ENCODE results near the gene NOP56.

NOP56 gene, protein sequence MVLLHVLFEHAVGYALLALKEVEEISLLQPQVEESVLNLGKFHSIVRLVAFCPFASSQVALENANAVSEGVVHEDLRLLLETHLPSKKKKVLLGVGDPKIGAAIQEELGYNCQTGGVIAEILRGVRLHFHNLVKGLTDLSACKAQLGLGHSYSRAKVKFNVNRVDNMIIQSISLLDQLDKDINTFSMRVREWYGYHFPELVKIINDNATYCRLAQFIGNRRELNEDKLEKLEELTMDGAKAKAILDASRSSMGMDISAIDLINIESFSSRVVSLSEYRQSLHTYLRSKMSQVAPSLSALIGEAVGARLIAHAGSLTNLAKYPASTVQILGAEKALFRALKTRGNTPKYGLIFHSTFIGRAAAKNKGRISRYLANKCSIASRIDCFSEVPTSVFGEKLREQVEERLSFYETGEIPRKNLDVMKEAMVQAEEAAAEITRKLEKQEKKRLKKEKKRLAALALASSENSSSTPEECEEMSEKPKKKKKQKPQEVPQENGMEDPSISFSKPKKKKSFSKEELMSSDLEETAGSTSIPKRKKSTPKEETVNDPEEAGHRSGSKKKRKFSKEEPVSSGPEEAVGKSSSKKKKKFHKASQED

DNA sequence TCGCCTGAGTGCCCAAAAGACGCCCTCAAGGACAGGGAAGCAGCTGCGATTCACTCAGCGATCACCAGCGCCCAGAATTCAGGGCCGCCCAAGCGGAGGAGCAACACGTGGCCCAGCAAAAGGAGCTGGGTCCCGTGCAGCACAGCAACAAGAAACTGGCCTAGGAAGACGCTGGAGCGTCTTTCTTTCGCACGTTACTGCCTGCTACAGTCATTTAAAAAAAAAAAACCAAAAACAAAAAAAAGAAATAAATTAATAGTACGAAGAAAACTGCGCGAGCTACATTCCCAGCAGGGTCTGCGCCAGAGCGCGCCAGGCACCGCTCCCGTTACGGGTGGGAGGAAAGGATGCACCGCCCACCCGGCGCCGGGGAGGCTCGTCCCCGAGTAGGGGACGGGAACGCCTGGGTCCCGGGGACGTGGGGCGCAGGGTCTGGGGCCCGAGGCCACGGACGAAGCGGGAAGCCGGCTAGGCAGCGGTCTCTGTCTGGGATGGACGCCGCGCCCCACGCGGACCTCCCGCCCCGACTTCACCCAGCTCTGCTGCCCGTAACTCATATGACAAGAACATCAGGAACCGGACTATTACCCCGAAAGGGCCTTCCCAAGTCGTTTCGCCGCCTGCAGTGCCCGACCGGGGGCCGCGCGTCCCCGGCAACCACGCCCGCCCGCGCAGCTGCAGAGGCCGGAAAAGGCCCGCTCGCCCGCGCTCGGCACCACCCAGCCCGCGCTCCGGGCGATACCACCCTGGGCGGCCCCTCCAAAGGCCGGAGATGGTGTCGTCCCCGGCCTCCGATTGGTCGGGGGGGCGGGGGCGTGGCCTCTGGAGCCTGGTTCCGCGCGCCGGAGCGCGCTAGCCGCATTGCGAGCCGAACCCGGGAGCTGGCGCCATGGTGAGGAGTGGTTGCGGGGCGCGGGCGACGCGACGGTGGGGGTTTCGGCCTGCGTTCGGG lies at the start of gene NOP56:
NOP56 (plus strand) TSS at position 861 of the 952 bp plus-strand sequence; CDS start at position 890, 29 bp downstream.
- DNase-seq = peak; percentile 66

DNA sequence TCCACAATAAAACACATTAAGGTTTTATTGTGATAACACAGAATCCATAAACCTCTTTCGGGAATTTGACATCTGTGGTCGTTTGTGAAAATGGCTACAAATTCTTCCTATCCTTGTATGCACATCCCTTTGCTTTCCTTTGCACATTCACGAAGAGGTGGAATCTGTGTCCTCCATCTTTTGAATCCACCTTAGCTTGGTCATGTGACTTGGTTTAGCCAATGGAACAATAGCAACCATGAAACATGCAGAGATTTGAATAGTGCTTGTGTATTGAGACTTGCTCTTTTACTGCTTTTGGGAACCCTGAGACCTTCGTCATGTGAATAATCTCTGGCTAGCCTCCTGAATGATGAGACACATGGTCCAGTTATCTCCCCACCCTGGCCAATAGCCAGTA lies 49.7 kb upstream of the NOP56 start:
- DNase-seq = no peak

DNA sequence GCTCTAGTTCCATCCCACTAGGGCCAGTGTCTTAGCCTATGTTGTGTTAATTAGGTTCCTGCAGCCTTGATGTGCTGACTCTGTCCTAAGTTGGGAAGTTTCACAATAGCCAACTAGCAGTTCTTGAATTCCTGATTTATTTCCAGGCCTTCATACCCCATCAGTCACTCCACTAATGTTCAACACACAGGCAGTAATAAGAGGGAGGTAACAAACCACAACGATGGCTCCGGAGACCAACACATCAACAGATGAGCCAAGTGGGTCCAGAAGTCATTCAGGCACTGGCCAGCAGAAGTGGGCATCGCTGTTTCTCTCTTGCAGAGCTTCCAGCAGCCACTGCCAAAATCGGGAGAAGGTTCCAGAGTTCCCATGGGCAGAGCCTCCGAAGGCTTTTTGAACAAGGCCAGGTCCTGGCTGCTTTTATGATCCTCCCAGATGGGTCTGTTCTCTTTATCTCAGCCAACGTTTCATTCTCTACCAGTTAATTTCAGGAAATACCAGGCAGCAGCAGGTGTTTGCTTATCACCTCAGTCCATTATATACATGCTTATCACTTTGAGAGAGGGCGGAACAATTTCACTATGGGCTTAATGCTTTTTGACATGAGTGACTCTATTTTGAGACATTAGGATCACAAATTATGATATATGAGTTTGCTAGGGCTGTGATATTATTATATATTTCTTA lies 48.5 kb upstream of the NOP56 start:
- DNase-seq = no peak

DNA sequence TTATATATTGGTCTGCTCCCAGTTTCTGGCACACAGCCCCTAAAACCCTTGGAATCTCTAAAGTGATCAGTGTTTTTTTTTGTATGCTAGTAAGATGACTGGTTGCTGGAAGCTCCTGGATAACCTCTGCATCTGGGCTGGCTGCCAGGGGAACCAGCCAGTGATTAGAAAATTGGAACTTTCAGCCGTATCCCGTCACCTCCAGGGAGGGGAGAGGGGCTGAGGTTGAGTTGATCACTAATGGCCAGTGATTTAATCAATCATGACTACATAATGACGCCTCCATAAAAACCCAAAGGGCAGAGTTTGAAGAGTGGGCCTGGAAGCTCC lies 48.0 kb upstream of the NOP56 start:
- no peak for DNase-seq

DNA sequence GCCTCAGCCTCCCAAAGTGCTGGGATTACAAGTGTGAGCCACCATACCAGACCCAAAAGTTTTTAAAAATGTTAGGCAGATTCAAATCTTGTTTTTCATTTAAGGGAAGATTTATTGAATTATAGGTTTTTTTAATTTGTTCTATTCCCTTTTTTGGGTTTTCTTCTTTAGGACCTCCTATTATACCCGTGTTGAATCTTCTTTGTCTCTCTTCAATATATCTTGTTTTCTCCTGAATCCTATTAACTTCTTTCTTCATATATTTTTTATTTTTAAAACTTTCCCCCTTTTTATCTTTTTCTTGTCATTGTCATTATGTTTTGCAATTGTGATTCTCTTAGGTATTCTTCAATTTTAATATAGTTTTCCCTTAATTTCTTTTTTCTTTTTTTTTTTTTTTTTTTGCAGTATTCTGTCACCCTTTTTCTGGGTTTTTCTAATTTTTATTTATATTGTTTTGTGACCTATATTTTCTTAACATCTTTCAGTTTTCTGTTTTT lies 45.9 kb upstream of the NOP56 start:
- no peak for DNase-seq

DNA sequence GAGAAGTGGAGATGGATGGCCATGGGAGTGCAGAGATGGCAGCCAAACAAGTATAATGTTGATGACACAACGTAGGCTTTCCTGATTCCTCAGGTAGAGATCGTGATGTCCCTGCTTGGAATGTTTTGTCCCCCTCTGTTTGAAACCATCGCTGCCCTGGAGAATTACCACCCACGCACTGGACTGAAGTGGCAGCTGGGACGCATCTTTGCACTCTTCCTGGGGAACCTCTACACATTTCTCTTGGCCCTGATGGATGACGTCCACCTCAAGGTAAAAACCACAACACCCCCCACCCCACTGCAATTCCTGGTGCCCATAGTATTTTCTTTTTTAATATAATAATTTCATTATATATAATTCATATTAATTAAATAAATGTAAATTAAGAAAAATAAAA lies 42.1 kb upstream of the NOP56 start:
- DNase-seq = no peak

DNA sequence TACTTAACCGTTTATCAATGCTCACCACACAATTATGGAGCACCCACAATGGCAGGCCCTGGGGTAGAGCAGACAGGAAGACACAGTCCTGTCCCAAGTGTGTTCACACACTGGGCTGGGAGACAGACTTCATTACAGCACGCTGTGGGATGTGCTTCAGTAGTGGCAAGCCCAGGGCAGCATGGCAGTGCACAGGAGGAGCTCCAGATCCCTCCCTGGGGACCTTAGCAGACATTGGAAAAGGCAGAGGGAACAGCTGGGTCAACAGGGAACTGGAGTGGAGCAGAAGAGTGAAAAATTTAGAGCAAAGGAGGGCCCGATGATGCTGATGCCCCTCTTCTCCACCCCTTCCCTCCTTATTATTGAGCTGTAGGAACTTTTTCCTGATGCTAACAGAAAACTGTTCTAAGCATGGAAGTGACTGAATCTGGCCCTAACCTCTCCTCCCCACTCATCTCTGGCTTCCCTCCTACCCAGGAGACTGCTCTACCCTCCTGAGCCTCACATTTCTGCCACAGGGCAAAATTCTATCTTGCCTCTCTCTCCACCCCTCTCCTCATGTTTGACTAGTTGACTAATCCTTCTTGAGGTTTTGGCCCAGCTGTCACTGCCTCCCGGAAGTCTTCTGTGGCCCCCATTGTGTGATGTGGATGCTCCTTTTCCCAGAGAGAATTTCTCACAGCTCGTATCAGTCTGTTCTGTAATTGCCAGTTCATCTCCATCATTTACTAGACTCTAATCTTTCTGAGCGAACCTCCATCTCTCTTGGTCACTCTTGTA lies 41.3 kb upstream of the NOP56 start:
- DNase-seq = peak; percentile 19

DNA sequence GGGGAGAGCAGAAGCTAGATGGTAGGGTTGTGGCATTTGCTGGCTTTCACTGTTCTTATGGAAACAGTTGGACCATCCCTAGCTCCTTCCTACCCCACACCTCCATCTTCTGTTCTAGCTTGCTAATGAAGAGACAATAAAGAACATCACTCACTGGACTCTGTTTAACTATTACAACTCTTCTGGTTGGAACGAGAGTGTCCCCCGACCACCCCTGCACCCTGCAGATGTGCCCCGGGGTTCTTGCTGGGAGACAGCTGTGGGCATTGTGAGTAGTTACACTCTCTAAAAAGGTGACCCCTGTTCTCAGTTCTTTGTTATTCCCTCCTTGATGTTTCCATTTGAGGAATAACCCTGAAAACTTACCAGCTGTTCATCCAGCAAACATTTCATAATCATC lies 40.4 kb upstream of the NOP56 start:
- DNase-seq = no peak

DNA sequence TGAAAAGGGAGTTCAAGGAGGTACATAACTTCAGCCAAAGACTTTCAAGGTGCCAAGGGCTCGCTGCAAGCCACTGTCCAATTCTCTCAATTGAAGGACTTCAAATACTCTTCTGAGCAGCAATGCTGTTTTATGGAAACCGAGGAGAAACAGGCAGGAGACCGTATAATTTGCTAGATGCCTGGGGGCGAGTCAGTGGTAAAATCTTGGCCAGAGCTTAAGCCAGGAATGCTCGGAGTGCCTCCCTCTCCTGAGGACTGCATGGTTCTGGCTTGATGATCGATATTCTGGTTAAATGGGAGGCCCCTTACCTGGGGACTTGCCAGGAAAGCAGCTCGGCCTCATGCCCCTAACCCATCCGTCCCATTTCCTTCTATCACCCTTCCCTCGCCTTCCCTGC lies 35.8 kb upstream of the NOP56 start:
- no peak for DNase-seq

DNA sequence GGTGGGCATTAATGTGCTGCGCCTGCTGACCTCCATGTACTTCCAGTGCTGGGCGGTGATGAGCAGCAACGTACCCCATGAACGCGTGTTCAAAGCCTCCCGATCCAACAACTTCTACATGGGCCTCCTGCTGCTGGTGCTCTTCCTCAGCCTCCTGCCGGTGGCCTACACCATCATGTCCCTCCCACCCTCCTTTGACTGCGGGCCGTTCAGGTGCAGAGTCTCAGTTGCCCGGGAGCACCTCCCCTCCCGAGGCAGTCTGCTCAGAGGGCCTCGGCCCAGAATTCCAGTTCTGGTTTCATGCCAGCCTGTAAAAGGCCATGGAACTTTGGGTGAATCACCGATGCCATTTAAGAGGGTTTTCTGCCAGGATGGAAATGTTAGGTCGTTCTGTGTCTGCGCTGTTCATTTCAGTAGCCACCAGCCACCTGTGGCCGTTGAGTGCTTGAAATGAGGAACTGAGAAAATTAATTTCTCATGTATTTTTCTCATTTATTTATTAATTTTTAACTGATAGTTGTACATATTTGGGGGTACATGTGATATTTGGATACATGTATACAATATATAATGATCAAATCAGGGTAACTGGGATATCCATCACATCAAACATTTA lies 35.2 kb upstream of the NOP56 start:
- DNase-seq = no peak

DNA sequence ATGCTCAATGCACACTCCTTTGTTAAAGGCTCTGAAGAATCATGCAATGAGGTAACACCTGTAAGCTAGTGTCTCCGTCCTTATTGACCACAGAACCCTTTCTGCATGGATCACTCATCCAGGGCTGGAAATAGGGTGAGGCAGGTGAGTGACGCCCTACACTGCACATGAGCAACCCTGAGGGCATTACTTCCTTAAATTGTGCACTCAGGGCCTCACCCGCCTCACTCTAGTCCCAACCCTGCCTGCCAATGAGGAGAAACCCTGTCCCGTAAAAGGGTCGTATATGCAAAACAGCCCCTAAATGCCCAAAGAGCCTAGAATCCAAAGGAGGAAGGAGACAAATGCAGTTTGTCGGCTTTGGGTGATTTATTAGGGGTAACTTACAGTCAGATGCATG lies 33.6 kb upstream of the NOP56 start:
- no peak for DNase-seq

DNA sequence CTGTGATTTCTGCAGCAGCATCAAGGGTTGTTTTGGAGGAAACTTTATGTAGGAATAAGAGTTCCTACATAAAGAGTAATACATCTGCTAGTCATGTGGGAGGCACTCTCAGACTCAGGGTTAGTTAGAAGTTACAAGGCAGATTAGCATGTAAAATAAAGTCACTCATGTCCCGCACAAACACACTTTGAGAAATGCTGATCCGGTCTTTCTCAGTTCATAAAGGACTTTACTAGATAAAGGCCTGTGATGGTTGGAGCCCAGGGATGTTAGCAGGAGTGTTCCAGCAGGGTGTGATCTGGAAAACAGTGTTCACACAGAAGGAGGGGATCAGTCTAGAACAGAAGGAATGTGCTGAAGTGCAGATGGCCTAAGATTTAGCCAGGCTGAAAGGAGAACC lies 33.1 kb upstream of the NOP56 start:
- no peak for DNase-seq

DNA sequence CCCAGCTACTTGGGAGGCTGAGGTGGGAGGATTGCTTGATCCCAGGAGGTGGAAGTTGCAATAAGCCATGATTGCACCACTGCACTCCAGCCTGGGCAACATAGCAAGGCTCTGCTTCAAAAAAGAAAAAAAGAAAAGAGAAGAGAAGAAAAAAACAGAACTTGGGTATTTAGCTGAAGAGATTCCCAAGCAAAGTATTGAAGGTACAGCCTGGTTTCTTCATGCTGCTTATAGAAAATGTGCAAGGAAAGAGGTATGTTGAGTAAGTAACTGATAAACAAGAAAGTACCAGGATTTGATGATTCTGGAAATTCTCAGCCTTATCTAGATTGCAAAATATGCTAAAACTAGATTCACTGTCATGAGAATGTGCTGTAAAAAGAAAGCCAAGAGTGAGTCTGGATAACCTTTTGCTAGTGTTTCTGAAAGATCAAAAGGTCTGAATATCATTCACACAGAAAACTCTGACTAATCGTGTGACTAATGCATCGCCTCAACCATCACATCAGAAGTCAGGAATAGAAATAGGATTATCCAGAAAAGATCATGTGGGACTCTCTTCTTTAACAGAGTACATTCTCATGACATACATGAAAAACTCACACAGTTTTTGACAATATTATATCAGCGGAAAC lies 32.4 kb upstream of the NOP56 start:
- no peak for DNase-seq

DNA sequence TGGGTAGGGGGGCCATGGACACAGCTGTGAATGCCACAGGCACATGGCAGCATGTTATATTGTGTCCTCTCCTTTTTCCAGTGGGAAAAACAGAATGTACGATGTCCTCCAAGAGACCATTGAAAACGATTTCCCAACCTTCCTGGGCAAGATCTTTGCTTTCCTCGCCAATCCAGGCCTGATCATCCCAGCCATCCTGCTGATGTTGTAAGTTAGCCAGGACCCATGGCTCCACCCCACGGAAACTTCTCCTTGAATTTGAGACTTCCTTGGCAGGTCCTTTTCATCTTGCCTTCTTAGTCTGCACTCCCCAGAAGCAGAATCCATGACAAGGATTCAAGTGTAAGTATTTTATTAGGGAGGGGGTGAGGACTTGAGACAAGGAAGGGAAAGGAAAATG lies 28.2 kb upstream of the NOP56 start:
- no peak for DNase-seq

DNA sequence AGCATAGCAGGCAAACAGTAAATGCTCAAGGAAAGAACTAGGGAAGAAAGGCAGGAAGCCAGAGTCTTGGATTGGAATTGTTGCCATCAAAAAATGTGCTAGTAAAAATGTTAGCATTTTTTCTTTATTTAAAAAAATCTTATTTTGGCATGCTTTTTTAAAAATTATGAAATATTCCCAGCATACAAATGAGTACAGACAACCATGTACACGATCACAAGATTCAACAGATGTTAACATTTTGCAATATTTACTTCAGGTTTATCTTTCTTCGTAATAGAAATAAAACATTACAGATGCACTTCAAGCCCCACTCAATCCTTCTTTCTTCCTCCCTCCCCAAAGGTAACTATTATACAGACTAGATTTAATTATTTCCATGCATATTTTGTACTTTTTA lies 27.4 kb upstream of the NOP56 start:
- no peak for DNase-seq

DNA sequence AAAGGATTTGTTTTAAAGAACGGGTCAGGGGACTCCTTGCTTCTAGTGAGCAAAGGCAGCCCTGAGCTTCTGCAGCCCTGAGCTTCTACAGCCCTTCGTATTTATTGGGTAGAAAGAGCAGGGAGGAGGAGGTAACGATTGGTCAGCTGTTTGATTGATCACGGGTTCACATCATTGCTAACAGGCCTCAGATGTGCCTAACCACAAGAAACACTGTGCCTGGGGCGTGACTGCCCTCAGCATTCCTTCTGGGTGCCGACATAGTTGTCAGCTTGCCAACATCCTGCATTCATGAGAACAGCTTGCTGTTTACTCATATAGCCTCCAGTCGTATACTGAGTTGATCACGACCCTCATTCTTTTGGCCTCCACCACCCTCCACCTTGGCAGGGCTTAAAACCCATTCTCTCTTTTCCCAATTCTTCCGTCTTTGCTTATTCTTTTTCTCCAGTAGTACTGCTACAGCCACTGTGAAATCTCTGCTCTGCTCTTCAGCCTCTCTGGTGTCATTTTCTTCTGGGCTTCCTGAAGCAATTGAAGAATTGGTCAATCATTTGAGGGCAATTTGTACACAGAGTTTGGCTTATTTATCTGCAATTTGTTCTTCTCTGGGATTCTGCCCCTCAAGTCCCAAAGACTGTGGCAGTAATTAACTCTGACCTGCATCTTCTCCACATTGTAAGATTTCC lies 25.4 kb upstream of the NOP56 start:
- no peak for DNase-seq

DNA sequence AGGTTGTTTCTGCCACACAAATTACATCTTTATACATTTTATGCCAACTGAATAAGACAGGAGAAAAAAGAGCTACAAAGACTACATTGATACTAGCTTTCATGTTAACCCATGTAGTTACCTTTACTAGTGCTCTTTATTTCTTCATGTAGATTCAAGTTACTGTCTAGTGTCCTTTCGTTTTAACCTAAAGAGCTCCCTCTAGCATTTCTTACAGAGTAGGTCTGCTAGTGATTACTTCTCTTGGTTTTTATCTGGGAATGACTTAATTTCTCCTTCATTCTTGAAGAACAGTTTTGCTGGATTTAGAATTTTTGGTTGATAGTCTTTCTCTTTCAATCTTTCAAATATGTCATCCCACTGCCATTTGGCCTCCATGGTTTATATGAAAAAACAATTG lies 21.2 kb upstream of the NOP56 start:
- DNase-seq = no peak

DNA sequence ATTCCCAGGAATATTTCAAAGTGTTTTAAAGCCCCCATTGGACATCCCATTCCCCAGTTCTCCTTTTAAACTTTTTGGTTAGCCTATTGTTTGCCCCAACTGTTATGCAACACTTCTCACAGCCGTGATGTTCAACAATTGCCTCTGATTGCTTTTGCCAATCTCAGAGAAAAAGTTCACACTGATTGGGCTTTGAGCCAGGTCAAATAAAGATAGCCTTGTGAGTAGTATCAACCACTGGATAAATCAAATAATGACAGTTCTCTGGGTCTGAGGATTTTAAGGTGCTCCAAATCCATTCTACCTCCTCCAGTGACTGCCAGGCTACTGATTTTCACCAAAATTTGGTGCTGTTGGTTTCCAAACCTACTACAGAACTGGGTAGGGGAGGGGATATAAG lies 19.1 kb upstream of the NOP56 start:
- DNase-seq = no peak

DNA sequence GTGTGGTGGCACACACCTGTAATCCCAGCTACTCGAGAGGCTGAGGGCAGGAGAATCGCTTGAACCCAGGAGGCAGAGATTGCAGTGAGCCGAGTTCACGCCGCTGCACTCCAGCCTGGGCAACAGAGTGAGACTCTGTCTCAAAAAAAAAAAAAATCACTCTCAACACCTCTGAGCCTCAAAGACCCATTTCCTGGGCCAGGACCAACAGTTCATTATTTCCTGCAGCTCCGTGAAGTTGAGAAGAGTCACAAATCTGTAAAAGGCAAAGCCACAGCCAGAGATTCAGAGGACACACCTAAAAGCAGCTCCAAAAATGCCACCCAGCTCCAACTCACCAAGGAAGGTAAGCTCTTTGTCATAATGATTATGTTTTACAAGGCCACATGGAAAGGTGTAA lies 15.2 kb upstream of the NOP56 start:
- no peak for DNase-seq

DNA sequence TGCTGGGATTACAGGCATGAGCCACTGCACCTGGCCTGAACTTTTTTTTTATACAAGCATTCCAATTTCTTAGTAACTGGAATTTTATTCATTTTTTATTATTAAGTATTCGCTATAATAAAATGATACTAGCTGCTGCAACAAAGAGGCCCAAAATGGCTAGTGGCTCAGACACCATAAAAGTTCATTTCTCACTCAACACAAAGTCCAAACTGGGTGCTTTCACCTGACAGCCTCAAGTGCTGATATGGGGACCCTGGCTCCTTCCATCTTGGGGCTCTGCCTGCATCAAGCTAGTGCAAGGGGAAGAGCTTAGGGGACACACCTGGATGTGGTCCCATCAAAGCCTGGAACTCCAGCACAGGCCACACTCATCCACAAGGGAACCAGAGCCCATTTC lies 12.2 kb upstream of the NOP56 start:
- no peak for DNase-seq

DNA sequence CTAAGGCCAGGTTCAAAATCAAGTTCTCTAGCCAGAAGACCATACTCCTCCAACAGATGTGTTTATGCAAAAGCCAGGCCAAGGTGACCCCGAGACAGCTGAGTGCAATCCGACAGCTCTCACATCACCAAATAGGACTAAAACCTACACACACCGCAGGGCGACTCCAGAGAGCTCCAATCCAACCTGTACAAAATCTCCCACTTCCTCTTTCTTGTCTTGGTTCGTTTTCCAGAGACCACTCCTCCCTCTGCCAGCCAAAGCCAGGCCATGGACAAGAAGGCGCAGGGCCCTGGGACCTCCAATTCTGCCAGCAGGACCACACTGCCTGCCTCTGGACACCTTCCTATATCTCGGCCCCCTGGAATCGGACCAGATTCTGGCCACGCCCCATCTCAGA lies 11.5 kb upstream of the NOP56 start:
- no peak for DNase-seq
